Activated CD4-positive, alpha-beta memory T cell treated with anti-CD3 and anti-CD28 coated beads, Interleukin-2, amount 10 ng/mL, durations not matched to agents 7 days and 5 days (primary cell): ENCODE data around the gene QKI. TPM values are rescaled to one million over a fixed set of nuclear protein-coding genes. Genes with fewer than 3 reads are reported as not detected.
"Not testable (repeated sequence)": the region's sequence is repeated elsewhere in the genome, so short reads cannot be mapped to it uniquely, and the experiment has no call there.

Experiments used
- CTCF ChIA-PET: fragments of 350-600 bp; sonication (Branson Sonifier 250); formaldehyde crosslinking; loops from one replicate; lab custom pipeline; 2021; ENCODE audit warnings: antibody characterized with exemption, inconsistent platforms; lab: Charles Lee
- POLR2A ChIA-PET: fragments of 350-600 bp; sonication (Branson Sonifier 250); formaldehyde crosslinking; loops from one replicate; lab custom pipeline; 2021; ENCODE audit warnings: antibody characterized with exemption; lab: Charles Lee
- DNase-seq: peaks from one replicate; pipeline ENCODE4 v3.0.0-alpha.2; 2020
- H3K27ac Mint-ChIP-seq: one replicate; pipeline ENCODE4 v1.8.0; 2021; ENCODE audit warnings: mild to moderate bottlenecking, mixed read lengths
- H3K27me3 Mint-ChIP-seq: one replicate; pipeline ENCODE4 v1.8.0; 2021; ENCODE audit warnings: mixed read lengths
- H3K36me3 Mint-ChIP-seq: one replicate; pipeline ENCODE4 v1.8.0; 2021; ENCODE audit warnings: low read depth, mixed read lengths
- H3K4me1 Mint-ChIP-seq: one replicate; pipeline ENCODE4 v1.8.0; 2021; ENCODE audit warnings: mixed read lengths
- H3K4me3 Mint-ChIP-seq: one replicate; pipeline ENCODE4 v1.8.0; 2021; ENCODE audit warnings: mild to moderate bottlenecking, mixed read lengths
- H3K9me3 Mint-ChIP-seq: one replicate; pipeline ENCODE4 v1.8.0; 2021; ENCODE audit warnings: mixed read lengths
- total RNA-seq, 2 experiments: library from RNA; stranded (reverse); gene quantifications; one replicate each; pipeline ENCODE4 v1.2.3, GENCODE V29; 2021

The QKI gene
- total RNA-seq, 2 experiments from 2014 or later, result 67.6 to 74.6 TPM

DNA sequence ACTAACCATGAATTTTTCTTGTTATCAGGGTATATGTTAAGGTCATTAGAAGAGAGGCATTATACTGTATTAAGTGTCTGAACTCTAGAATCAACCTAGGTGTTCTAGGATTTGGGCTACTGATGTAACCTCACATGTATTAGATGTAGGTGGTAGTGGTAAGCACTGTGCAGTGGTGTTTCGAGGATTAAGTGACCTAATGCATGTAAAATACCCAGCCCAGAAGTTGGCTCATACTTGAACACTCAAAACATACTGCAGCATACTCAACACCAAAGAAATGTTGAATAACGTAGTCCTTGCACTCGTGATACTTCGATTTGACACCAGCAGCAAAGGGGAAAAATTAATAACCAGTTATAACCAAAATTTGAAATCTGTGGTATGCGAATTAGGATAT lies 48.7 kb downstream of the QKI start:
- no peak for DNase-seq
- H3K27me3 Mint-ChIP-seq, result no peaks in the 10 kb centered on the region
- H3K9me3 Mint-ChIP-seq, result no peaks in the 10 kb centered on the region
- peaks cover 36% of the 10 kb centered on the region for H3K36me3 Mint-ChIP-seq
- ChIA-PET POLR2A (no interaction called here), CTCF (no interaction called here)
- no peak overlapping the region for H3K4me3 Mint-ChIP-seq
- no peak overlapping the region for H3K27ac Mint-ChIP-seq
- H3K4me1 Mint-ChIP-seq, result peaks cover 46% of the 10 kb centered on the region

DNA sequence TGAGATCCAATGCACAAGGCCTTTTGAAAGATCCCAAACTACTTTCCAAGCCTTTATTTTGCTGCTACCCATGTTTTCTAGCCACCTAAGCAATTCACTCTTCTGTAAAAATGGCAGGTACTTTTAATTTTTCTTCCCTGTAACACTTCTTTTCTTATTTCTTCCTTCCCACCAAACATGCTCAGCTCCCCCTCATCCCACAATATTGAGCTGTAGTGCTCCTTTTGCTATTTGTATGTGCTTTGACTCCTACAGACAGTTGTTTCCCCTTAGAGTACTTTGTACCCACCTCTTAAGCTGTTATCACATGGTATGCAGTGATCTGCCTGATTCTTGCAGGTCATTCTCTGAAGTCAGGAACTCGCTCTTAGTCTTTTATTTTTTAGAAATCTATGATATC lies 49.3 kb downstream of the QKI start:
- Mint-ChIP-seq H3K27me3 (no peaks in the 10 kb centered on the region), H3K4me1 (peaks cover 46% of the 10 kb centered on the region), H3K4me3 (no peak overlapping the region), H3K36me3 (peaks cover 36% of the 10 kb centered on the region), H3K27ac (no peak overlapping the region), H3K9me3 (no peaks in the 10 kb centered on the region)
- ChIA-PET POLR2A (no interaction called here), CTCF (no interaction called here)
- no peak for DNase-seq

DNA sequence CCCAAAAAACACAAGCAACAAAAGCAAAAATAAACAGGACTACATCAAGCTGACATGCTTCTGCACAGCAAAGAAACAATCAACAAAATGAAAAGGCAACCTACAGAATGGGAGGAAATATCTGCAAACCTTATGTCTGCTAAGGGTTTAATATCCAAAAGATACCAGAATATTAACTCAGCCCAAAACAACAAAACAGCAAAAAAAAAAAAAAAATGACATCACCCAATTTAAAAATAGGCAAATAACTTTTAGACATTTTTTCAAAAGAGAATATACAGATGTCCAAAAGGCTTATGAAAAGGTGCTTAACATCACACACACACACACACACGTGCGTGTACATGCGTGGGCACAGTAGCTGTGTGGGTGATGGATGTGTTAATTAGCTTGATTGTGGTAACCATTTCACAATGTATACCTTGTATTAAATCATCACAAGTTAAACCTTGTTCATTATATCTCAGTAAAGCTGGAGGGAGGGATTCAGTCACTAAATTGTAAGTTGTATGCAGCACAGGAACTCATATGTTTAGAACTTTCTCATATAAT lies 52.4 kb downstream of the QKI start:
- no peak overlapping the region for H3K27ac Mint-ChIP-seq
- peaks cover 47% of the 10 kb centered on the region for H3K36me3 Mint-ChIP-seq
- H3K9me3 Mint-ChIP-seq, result peaks cover 23% of the 10 kb centered on the region
- H3K4me1 Mint-ChIP-seq, result peaks cover 30% of the 10 kb centered on the region
- H3K27me3 Mint-ChIP-seq, result no peaks in the 10 kb centered on the region
- DNase-seq, result no peak
- no peak overlapping the region for H3K4me3 Mint-ChIP-seq
- ChIA-PET CTCF (no interaction called here), POLR2A (interaction anchor here (0.6 kb wide), 1 partner anchor 35 kb away, joined by 3 read pairs; no protein-coding TSS in a partner anchor)

DNA sequence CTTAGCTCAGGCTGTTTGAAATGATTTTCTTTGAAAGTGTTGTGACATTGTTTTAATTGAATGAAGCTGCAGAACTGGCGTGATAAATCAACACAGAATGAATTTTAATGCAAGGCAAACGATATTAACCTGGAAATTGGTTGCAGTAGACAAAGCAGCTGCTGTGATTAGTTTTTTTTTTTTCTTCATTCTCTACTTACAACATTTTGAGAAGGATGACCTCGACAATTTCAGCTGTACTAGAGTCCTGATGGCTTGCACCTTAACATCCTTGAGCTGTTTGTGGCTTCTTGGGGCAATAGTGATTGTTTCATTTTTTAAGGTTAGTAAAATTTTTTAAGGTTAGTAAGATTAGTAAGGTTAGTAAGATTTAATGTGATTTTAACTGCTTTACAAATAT lies 54.2 kb downstream of the QKI start:
- H3K4me1 Mint-ChIP-seq, result peaks cover 20% of the 10 kb centered on the region
- DNase-seq, result no peak
- ChIA-PET POLR2A (interaction anchor here (0.6 to 0.8 kb wide), 2 partner anchors 8 to 22 kb away, joined by 3 to 4 read pairs; no protein-coding TSS in a partner anchor), CTCF (interaction anchor here (0.7 to 1.3 kb wide), 2 partner anchors 52 to 272 kb away, joined by 3 read pairs; no protein-coding TSS in a partner anchor)
- H3K27me3 Mint-ChIP-seq, result no peaks in the 10 kb centered on the region
- H3K27ac Mint-ChIP-seq, result no peak overlapping the region
- H3K36me3 Mint-ChIP-seq, result peaks cover 50% of the 10 kb centered on the region
- H3K9me3 Mint-ChIP-seq, result peaks cover 23% of the 10 kb centered on the region
- H3K4me3 Mint-ChIP-seq, result no peak overlapping the region

DNA sequence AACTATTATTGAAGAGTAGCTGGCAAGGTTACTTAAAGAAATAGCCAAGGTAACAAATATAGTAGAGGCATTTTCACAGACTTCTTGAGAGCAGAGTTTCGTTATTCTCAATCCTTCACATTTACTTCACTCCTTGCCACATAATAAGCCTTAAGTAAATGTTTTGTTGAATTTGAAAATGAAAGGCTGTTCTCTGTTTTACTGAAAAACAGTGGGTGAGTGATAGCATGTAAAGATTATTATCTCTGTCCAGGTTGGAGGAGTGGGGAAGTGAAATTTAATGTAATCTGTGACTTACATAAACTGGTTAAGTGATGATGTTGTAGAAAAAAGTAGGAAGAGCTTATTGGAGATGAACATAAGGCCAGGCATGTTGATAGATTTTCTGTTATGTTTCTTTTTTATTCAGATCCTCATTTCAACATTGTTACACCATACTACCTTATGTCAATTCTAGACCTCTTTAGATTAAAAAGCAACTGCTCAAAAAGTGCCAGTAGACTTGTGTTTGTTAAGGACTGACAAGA lies 55.0 kb downstream of the QKI start:
- Mint-ChIP-seq H3K4me1 (peaks cover 20% of the 10 kb centered on the region), H3K9me3 (peaks cover 23% of the 10 kb centered on the region), H3K4me3 (no peak overlapping the region), H3K27ac (no peak overlapping the region), H3K36me3 (peaks cover 42% of the 10 kb centered on the region), H3K27me3 (no peaks in the 10 kb centered on the region)
- no peak for DNase-seq
- ChIA-PET POLR2A (interaction anchor here (0.6 to 0.8 kb wide), 2 partner anchors 9 to 22 kb away, joined by 3 to 4 read pairs; no protein-coding TSS in a partner anchor), CTCF (interaction anchor here (1.3 kb wide), 1 partner anchor 53 kb away, joined by 3 read pairs; no protein-coding TSS in a partner anchor)

DNA sequence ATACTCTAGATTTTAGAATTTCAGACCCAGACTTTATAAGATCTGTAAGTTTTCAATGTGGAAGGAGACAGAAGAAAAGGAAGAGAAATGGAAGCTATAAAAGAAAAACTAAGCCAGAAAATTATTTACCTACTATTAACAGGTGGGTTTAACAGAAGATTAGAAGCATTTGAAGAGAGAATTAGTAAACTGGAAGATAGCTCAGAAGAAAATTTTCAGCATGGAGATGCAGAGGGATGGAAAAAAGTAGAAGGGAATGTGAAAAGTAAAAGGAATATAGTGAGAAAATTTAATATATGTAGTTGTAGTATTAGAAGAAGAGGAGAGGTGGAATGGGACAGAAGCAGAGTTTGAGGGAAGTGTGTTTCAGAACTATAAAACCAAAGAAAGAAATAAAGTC lies 56.1 kb downstream of the QKI start:
- H3K4me3 Mint-ChIP-seq, result no peak overlapping the region
- H3K9me3 Mint-ChIP-seq, result peaks cover 23% of the 10 kb centered on the region
- H3K4me1 Mint-ChIP-seq, result peaks cover 20% of the 10 kb centered on the region
- no peaks in the 10 kb centered on the region for H3K27me3 Mint-ChIP-seq
- no peak for DNase-seq
- ChIA-PET CTCF (no interaction called here), POLR2A (no interaction called here)
- H3K36me3 Mint-ChIP-seq, result peaks cover 37% of the 10 kb centered on the region
- H3K27ac Mint-ChIP-seq, result no peak overlapping the region

DNA sequence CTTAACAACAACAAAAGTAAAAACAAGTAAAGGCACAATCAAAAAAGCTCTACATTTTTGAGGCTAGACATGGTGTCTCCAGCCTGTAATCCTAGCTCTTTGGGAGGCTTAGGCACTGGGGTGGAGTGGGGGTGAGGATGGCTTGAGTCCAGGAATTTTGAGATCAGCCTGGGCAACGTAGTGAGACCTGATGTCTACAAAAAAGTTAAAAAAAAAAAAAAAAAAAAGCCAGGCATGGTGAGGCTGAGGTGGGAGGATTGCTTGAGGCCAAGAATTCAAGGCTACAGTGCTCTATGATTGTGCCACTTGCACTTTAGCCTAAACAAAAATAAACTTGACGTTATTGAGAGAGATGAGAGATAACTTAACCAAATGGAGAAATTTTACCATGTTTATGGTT lies 60.1 kb downstream of the QKI start:
- no peak overlapping the region for H3K4me3 Mint-ChIP-seq
- no peak overlapping the region for H3K27ac Mint-ChIP-seq
- no peaks in the 10 kb centered on the region for H3K27me3 Mint-ChIP-seq
- CTCF ChIA-PET, result no interaction called here
- POLR2A ChIA-PET, result no interaction called here
- H3K4me1 Mint-ChIP-seq, result peaks cover 3% of the 10 kb centered on the region
- peaks cover 18% of the 10 kb centered on the region for H3K9me3 Mint-ChIP-seq
- DNase-seq, result no peak
- H3K36me3 Mint-ChIP-seq, result peaks cover 33% of the 10 kb centered on the region

DNA sequence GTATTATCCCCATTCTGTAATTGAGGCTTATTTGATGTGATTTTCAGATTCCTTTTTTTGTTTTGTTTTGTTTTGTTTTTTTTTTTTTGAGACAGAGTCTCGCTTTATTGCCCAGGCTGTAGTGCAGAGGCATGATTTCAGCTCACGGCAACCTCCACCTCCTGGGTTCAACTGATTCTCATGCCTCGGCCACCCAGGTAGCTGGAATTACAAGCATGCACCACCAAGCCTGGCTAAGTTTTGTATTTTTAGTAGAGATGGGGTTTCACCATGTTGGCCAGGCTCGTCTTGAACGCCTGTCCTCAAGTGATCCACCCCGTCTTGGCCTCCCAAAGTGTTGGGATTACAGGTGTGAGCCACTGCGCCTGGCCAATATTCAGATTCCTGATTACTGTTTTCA lies 62.4 kb downstream of the QKI start:
- H3K27ac Mint-ChIP-seq, H3K4me1 Mint-ChIP-seq, POLR2A ChIA-PET, H3K4me3 Mint-ChIP-seq, DNase-seq, H3K9me3 Mint-ChIP-seq, H3K27me3 Mint-ChIP-seq: not testable (repeated sequence)
- CTCF ChIA-PET, result interaction anchor here (0.6 kb wide), 1 partner anchor 438 kb away, joined by 3 read pairs; no protein-coding TSS in a partner anchor
- peaks cover 20% of the 10 kb centered on the region for H3K36me3 Mint-ChIP-seq

DNA sequence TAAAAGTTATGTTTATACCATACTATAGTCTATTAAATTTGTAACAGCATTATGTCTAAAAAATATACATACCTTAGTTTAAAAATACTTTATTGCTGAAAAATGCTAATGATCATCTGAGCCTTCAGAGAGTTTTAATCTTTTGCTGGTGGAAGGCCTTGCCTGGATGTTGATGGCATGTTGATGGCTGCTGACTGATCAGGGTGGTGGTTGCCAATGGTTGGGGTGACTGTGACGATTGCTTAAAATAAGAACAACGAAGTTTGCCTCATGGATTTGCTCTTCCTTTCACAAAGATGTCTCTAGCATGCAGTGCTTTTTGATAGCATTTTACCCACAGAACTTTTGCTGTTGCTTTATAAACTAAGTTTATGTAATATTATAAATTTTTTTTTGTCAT lies 68.6 kb downstream of the QKI start:
- H3K36me3 Mint-ChIP-seq, result peaks cover 20% of the 10 kb centered on the region

DNA sequence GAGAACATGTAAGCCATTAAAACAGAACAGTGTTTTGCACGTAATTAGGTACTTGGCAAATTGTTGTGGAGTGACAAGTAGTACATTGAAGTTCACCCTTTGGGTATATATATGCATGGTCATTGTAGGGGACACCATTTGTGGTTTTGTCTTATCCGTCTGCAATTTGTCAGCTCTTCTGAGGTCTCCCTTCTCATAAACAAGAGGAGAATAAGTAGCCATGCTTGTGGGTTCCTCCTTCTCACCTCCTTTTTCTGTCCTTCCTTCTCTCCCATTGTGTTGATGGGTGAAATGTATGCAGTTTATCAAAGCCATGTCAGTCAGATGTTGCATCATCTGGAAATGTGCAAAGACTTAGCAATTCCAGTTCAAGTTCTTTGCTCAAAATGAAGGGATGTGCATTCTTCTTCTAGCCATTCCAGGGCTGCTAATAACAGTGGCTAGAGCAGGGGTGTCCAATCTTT lies 70.9 kb downstream of the QKI start:
- DNase-seq, result no peak
- Mint-ChIP-seq H3K9me3 (peaks cover 2% of the 10 kb centered on the region), H3K27me3 (no peaks in the 10 kb centered on the region), H3K36me3 (peaks cover 14% of the 10 kb centered on the region), H3K4me3 (no peak overlapping the region), H3K27ac (no peak overlapping the region), H3K4me1 (peaks cover 3% of the 10 kb centered on the region)
- ChIA-PET POLR2A (no interaction called here), CTCF (no interaction called here)

More for the DNA sequence above, 68.6 kb downstream of the QKI start:
- Mint-ChIP-seq H3K27ac (no peak overlapping the region), H3K9me3 (peaks cover 2% of the 10 kb centered on the region), H3K27me3 (no peaks in the 10 kb centered on the region), H3K4me1 (no peaks in the 10 kb centered on the region), H3K4me3 (no peak overlapping the region)
- POLR2A ChIA-PET, result no interaction called here
- CTCF ChIA-PET, result no interaction called here
- no peak for DNase-seq

DNA sequence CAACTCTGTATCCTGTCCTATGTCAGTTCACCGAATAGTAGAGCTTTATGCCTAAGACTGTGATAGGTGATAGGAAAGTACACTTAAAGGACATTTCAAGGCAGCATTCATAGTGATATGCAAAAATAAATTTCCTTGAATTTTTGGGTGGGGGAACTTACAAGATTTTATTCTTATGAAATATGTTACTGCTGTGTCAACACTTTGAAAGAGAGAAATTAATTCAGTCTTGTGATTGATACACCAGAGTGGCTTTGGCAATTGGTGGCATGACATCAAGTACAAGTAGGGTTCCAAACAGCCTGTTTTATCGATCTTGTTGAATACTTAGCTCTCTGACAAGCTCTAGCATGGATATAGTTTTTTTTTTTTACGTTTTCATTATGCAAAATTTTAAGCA lies 72.3 kb downstream of the QKI start:
- no peak for DNase-seq
- ChIA-PET CTCF (no interaction called here), POLR2A (no interaction called here)
- H3K27me3 Mint-ChIP-seq, result no peaks in the 10 kb centered on the region
- peaks cover 13% of the 10 kb centered on the region for H3K36me3 Mint-ChIP-seq
- no peak overlapping the region for H3K27ac Mint-ChIP-seq
- H3K4me1 Mint-ChIP-seq, result peaks cover 8% of the 10 kb centered on the region
- no peak overlapping the region for H3K4me3 Mint-ChIP-seq
- H3K9me3 Mint-ChIP-seq, result peaks cover 2% of the 10 kb centered on the region

DNA sequence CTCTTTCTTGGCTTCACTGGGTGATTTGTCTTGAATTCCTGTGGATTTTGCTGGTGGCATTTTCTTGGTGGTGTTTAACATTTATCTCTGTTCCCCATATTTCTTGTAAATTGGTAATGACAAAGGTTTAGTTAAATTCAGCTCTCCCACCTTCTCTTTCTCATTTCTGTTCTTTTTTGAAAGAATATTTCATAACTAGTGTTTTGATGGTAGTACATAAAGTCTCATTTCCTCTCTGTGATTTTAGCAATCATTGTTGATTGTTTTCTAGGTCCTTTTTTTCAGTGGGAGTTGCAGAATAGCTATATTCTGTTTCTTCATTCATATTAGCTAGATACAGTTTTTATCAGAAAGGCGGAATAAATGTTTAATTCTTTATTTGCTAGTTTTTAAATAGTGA lies 73.1 kb downstream of the QKI start:
- POLR2A ChIA-PET, result no interaction called here

DNA sequence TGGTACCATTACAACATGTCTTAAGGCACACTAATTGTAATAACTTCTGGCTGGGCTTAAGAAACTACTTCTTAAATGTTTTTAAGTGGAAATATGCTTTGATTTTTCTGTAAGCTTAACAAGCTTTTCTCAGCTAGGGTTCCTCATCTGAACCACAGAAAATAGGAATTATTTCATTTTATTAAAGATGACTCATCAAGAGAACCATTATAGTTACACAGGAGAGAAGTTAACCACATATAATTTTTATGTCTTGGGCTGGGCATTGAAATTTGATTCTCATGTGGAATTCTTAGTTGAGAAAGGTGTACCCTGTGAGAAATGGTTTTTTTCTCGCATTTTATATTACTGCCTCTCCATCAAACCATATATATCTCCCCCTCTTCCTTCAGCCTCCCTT lies 75.1 kb downstream of the QKI start:
- H3K4me3 Mint-ChIP-seq, result no peak overlapping the region
- ChIA-PET CTCF (no interaction called here), POLR2A (no interaction called here)
- DNase-seq, result no peak
- peaks cover 8% of the 10 kb centered on the region for H3K4me1 Mint-ChIP-seq
- no peaks in the 10 kb centered on the region for H3K27me3 Mint-ChIP-seq
- peaks cover 2% of the 10 kb centered on the region for H3K9me3 Mint-ChIP-seq
- no peak overlapping the region for H3K27ac Mint-ChIP-seq
- peaks cover 8% of the 10 kb centered on the region for H3K36me3 Mint-ChIP-seq

More for the DNA sequence above, 73.1 kb downstream of the QKI start:
- H3K27me3 Mint-ChIP-seq, result no peaks in the 10 kb centered on the region
- H3K4me1 Mint-ChIP-seq, result peaks cover 8% of the 10 kb centered on the region
- CTCF ChIA-PET, result no interaction called here
- no peak for DNase-seq
- H3K27ac Mint-ChIP-seq, result no peak overlapping the region
- peaks cover 2% of the 10 kb centered on the region for H3K9me3 Mint-ChIP-seq
- H3K4me3 Mint-ChIP-seq, result no peak overlapping the region
- H3K36me3 Mint-ChIP-seq, result peaks cover 13% of the 10 kb centered on the region
